HG02642 (cell line): ENCODE data around the gene HEXD.

Experiments used
- ATAC-seq: cut with Tn5 transposase; IDR thresholded peaks from one replicate; pipeline ENCODE4 v1.9.1; 2021; ENCODE audit warnings: mild to moderate bottlenecking; ENCODE audit not compliant: unreplicated experiment, poor library complexity

Gene HEXD

DNA sequence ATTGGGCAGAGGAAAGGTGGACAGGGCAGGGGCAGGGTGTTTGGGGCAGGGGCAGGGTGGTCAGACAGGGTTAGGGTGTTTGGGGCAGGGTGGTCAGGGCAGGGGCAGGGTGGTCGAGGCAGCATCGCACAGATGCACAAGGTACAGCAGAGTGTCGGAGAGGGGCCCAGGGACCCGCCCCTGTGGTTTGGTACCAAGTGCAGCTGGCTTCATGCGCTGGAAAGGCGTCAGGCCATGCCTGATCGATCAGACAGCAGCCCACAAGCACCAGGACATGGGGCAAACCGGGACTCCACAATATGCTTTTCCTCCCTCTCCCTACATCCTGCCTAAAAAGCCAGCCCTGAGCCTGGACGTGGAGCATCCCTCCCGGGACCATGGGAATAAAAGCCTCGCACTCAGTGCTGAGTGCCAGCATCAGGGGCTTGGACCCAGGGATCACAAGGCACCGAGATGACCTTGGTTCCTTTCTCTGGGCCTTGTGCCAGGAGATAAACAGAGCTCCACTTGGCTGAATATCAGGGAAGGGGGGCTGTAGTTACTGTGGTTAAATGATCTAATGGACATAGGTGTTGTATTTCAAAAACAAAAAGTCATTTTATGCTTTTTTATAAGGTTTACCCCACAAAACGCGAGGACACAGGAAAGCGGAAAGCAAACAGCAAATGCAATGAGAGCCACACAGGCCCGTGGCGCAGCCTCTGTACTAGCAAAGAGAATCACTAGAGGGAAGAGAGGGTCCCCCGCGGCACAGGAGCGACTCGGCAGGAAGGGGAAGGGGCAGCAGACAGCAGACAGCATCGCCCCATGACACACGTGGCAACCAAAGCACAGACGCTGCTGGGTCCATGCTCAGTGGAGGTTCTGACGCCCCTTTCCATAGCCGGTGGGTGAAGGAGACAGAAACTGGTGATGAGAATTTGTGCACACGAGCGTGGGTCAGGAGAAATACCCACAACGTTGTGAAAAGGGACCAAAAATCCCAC lies 5.3 kb upstream of the HEXD start:
- no peak for ATAC-seq

DNA sequence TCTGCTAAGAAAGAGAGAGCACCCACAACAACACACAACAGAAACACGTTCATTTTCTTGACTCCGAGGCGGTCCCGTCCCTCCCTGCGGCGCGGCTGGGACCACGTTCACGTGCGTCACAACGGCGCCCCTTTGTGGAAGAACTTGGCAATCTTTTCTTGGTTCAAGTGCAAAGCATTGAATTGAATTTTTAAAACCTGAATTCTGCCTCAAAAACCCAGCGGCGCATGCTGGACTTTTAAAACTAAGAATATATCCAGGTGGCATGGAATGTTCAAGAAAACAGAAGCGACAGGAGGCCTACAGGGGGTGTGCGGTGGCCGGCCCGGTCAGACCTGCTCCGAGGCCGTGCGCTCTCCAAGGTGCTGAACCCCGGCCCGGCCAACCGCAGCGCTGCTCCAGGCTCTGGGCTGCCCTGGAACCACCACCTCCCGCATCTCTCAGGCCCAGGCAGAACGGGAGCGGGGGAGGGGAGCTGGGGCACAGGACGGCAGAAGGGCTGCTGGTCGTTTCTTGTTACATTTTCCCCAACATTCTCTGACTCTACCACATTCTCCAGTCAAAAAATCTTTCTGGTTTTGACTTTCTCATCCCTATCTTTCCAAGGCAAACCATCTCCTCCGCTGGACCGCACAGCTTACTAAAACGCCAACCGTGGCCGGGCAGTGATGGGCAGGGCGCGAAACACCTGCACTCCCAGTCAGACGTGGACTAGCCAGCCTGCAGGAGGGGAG lies 3.4 kb upstream of the HEXD start:
- ATAC-seq, result no peak

DNA sequence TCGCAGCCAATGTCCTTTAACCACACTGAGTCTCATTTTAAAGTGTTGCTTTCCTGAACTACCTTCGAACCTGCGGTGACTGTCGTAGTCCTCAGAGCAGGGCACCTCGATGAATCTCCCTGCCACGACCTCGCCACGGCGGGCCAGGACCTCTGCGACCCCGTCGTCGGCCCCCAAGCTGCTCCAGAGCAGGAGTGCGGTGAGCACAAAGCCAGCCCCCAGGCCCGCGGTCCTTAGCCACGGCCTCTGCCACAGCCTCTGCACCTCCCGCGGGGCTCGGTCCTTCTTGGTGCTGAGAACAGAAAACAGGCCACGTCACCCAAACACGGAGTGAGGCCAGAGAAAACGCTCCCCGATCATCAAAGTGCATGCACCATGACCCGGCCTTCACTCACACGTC lies 2.8 kb upstream of the HEXD start:
- ATAC-seq, result no peak

DNA sequence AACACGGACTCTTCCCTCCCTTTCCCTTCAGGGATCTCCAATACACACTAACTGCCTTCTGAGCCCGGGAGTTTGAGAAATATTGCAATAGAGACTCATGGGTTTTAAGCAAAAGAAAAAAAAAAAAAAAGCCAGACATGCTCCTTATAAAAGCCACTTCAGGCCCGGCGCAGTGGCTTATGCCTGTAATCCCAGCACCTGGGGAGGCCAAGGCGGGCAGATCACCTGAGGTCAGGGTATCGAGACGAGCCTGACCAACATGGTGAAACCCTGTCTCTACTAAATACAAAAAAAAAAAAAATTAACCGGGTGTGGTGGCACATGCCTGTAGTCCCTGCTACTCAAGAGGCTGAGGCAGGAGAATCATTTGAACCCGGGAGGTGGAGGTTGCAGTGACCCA lies 2.4 kb upstream of the HEXD start:
- ATAC-seq, result no peak

GRCh38 chr17:82416264-82416663 lies 1.9 kb upstream of the HEXD start:
- ATAC-seq, result no peak

GRCh38 chr17:82416771-82417170 lies 1.4 kb upstream of the HEXD start:
- ATAC-seq, result no peak

- no peak for ATAC-seq
These were observed 1.4 kb downstream of the HEXD start for GRCh38 chr17:82419540-82419939.

DNA sequence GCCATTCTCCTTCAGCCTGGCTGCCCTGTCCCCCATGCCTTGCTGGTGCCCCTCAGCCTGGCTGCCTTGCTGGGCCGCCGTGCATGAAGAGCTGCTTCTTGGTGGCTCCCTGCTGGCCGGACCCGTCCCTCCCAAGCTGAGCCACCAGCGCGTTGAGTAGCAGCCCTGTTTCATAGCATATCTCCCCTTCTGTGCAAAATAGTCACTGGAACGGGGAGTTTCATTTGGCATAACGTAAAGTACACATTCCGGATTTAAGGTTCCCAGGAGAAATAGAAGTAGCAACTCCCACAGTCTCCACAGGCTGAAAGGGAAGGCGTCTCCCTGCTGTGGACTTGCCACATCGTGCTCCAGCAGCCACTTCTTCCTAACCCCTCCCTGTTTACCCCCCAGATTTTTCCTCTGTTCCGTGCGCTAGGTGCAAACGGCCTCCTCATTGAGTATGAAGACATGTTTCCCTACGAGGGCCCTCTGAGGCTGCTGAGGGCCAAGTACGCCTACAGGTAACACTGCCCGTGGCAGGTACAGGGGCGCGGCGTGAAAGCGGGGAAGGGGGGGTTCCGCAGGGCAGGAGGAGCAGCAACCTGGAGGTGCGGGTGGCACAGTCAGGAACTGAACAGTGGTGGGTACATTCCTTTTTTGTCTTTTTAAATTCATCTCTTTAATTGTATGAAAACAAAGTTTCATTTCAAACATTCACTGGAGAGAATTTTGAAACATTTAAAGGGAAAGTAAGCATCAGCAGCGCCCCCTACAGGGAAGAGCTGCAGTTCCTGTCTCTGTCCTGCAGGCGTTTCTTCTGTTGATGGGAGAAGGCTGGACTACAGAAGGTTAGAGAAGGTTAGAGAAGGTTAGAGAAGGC lies 6.1 kb downstream of the HEXD start:
- ATAC-seq, result no peak

DNA sequence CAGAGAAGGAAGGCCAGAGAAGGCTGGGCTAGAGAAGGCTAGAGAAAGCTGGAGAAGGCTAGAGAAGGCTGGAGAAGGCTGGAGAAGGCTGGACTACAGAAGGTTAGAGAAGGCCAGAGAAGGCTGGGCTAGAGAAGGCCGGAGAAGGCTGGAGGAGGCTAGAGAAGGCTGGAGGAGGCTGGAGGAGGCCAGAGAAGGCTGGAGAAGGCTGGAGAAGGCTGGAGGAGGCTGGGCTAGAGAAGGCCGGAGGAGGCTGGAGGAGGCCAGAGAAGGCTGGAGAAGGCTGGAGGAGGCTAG lies 6.7 kb downstream of the HEXD start:
- no peak for ATAC-seq

DNA sequence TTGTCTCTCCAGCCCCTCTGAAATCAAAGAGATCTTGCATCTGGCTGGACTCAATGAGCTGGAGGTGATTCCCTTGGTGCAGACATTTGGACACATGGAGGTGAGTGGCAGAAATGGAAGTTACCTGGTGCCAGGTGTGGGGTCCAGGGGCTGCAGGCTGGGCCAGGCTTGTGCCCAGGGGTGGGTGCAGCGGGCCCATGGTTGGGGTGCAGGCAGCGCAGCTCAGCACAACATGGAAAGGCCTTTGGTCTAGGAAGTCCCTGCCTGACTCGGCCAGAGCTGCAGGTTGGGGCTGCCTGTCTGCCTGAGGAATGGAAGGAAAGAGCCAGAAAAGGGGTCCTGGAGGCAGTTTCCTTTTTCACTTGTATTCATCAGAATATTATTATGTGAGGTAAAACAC lies 10.4 kb downstream of the HEXD start:
- no peak for ATAC-seq

DNA sequence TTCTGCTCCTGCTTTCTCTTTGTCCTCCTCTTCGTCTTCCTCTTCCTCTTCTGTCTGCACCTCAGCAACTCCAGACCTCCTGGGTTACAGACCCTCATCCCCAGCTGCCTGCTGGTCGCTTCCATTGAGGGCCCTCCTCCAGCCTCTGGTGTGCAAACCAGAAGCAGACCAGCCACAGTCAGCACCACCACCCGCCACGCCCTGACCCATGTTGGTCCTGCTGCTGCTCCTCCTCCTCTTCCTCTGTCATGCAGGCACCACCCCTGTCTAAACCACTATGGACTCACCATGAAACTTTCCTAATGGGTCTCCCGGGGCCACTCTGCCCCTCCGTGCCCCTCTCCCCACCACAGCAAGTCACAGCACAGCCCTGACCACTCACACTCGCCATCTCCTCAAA lies 11.7 kb downstream of the HEXD start:
- no peak for ATAC-seq

GRCh38 chr17:82432017-82432416 lies 13.9 kb downstream of the HEXD start:
- no peak for ATAC-seq

DNA sequence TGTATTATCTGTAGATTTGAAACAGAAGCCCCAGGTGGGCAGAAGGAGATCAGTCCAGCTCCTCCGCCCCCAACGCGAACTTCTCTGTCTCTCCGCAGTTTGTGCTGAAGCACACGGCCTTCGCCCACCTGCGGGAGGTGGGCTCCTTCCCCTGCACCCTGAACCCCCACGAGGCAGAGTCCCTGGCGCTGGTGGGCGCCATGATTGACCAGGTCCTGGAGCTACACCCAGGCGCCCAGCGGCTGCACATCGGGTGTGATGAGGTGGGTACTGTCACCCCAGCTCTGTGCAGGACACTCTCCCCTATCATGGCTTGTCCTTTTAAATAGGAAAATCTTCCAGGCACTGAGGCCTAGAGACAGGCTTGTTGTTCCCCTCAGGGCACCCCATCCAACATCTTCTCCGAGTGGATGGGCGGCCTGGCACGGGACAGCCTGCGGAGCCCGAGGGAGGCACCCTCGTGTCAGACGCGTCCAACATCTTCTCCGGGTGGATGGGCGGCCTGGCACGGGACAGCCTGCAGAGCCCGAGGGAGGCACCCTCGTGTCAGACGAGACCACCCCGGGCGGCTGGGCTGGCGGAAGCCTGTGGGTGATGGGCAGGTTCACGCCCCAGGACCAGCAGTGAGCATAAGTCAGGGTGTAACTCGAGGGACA lies 15.5 kb downstream of the HEXD start:
- ATAC-seq, result no peak

GRCh38 chr17:82434216-82434565 lies 16.0 kb downstream of the HEXD start:
- ATAC-seq, result no peak

GRCh38 chr17:82435103-82435502 lies 17.0 kb downstream of the HEXD start:
- ATAC-seq, result no peak

DNA sequence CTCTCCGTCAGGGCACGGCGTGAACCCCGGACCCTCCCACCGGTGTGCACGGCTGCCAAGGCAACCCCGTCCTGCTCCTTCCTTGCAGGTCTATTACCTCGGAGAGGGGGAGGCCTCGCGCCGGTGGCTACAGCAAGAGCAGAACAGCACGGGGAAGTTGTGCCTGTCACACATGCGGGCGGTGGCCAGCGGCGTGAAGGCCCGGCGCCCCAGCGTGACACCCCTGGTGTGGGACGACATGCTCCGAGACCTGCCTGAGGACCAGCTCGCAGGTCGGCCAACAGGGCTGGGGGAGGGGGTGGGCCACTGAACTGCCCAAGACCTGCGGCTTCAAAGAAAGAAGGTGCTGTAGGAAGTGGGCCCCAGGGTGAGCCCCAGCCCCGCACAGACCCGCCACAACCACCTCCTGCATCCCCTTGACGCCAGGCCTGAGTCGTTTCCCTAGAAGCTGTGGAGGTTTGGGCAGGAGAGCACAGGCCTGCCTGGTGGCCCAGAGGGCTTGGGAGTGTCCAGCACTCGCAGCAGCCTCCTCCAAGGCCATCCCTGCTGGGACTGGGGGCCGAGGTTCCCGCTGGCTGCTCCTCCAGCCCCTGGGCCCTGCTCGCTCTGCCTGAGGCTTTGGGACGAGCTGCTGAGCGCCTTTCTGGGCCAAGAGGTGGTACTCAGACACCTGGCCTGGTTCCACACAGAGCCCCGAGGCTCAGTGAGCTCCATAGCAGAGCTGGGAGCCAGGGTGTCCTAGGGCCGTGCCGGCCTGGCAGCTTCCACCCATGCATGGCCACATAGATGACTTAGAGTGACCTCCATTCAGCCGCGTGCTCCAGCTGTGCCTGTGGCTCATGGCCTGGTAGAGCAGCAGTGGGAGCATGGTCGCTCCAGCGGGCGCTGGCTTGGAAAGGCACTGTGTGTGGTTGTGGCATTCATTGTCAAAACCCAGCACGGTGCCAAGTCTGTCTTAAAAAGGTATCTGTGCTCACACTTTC lies 17.7 kb downstream of the HEXD start:
- no peak for ATAC-seq

GRCh38 chr17:82436601-82437324 lies 18.6 kb downstream of the HEXD start:
- no peak for ATAC-seq

DNA sequence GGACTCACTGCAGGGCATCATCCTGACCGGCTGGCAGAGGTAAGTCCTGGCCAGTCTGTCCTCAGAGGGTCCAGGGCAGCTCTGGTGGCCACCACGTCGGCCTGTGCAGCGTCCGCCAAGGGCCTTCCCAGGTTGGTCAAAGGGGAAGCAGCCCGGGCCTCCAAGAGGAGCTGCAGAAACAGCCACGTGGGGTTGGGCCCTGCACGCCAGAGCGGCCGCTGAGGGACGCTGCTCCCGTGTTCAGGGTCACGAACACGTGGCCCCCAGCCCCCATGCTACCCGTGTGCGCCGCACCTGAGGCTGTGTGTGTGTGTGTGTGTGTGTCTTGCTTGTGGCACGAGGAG lies 19.1 kb downstream of the HEXD start:
- no peak for ATAC-seq
